T-cell (primary cell): ENCODE results near the gene C21orf58. TPM values are rescaled to one million over a fixed set of nuclear protein-coding genes. Genes with fewer than 3 reads are reported as not detected.
A peak's percentile ranks its signal among the peaks of the same experiment; 100 is the strongest.

Source experiments
- ATAC-seq, 4 experiments: fragments of 200-7000 bp in 3 of 4; fragments of 150-1000 bp in 1 of 4; cut with Tn5 transposase; replicated peaks in 1 of 4; 1 replicate in 3 of 4; 2 replicates in 1 of 4; pipeline ENCODE4 v1.10.0; 2021; ENCODE audit warnings: moderate library complexity in 3 of 4, mild to moderate bottlenecking in 2 of 4, moderate number of reproducible peaks in 1 of 4
- CTCF ChIA-PET, 2 donors: fragments of 300-600 bp; sonication (Branson Sonifier 250); formaldehyde crosslinking; loops; one replicate each; lab custom pipeline; 2022; ENCODE audit warnings: antibody characterized with exemption in 2 of 2; lab: Charles Lee
- POLR2A ChIA-PET, 2 donors: fragments of 300-600 bp; sonication (Branson Sonifier 250); formaldehyde crosslinking; loops; one replicate each; lab custom pipeline; 2022; ENCODE audit warnings: antibody characterized with exemption in 2 of 2; lab: Charles Lee
- DNase-seq, 35 experiments: peaks; one replicate each; pipeline versions ENCODE4 v3.0.0 to v3.0.0-alpha.2; 2013 to 2023
- H3K27ac ChIP-seq: one replicate; pipeline ENCODE4 v1.5.1; 2013; ENCODE audit warnings: low read length
- H3K27me3 ChIP-seq, 2 experiments: replicated peaks in 1 of 2; 1 replicate in 1 of 2; 2 replicates in 1 of 2; pipeline versions ENCODE4 v1.6.1 to v1.7.0; 2013; ENCODE audit warnings: low read length in 1 of 2, mixed read lengths in 1 of 2; ENCODE audit not compliant: control insufficient read depth in 2 of 2, insufficient read depth in 2 of 2; ENCODE audit errors: extremely low read depth in 1 of 2
- H3K36me3 ChIP-seq, 2 donors: 1 replicate in 1 of 2; 2 replicates in 1 of 2; pipeline versions ENCODE4 v1.6.1 to v1.7.0; 2013; ENCODE audit warnings: low read length in 1 of 2; ENCODE audit not compliant: control insufficient read depth in 2 of 2, insufficient read depth in 1 of 2; ENCODE audit errors: extremely low read depth in 1 of 2
- H3K4me1 ChIP-seq, 2 experiments: 1 replicate in 1 of 2; 2 replicates in 1 of 2; pipeline versions ENCODE4 v1.6.1 to v1.7.0; 2013; ENCODE audit warnings: low read length in 2 of 2, mixed read lengths in 1 of 2; ENCODE audit not compliant: insufficient read depth in 2 of 2, control insufficient read depth in 1 of 2; ENCODE audit errors: extremely low read depth in 1 of 2
- H3K4me3 ChIP-seq, 2 donors: 1 replicate in 1 of 2; 2 replicates in 1 of 2; pipeline versions ENCODE4 v1.5.1 to v1.7.0; 2013; ENCODE audit warnings: mild to moderate bottlenecking in 2 of 2, low read length in 1 of 2, moderate library complexity in 1 of 2; ENCODE audit not compliant: control insufficient read depth in 1 of 2; ENCODE audit errors: extremely low read depth in 1 of 2
- H3K9me3 ChIP-seq: 2 replicates; pipeline ENCODE4 v1.7.0; 2013
- H3K27ac Mint-ChIP-seq, 2 donors: one replicate each; pipeline ENCODE4 v1.8.0; 2020 to 2021; ENCODE audit warnings: mild to moderate bottlenecking in 2 of 2, mixed read lengths in 2 of 2
- H3K27me3 Mint-ChIP-seq, 2 donors: one replicate each; pipeline ENCODE4 v1.8.0; 2021 to 2022; ENCODE audit warnings: mixed read lengths in 2 of 2
- H3K36me3 Mint-ChIP-seq: one replicate; pipeline ENCODE4 v1.8.0; 2021; ENCODE audit warnings: mixed read lengths
- H3K4me1 Mint-ChIP-seq, 3 donors: one replicate each; pipeline ENCODE4 v1.8.0; 2020 to 2022; ENCODE audit warnings: mixed read lengths in 3 of 3, mild to moderate bottlenecking in 1 of 3
- H3K4me3 Mint-ChIP-seq, 3 donors: one replicate each; pipeline ENCODE4 v1.8.0; 2020 to 2022; ENCODE audit warnings: mild to moderate bottlenecking in 3 of 3, mixed read lengths in 3 of 3, moderate library complexity in 3 of 3
- H3K9me3 Mint-ChIP-seq, 3 donors: one replicate each; pipeline ENCODE4 v1.8.0; 2020 to 2022; ENCODE audit warnings: mixed read lengths in 3 of 3
- WGBS: methylation state at CpG from one replicate; pipeline ENCODE4 v1.1.5; 2013; ENCODE audit warnings: missing lambda C conversion rate; ENCODE audit not compliant: insufficient coverage; 5-methylcytosine and 5-hydroxymethylcytosine counted together
- total RNA-seq, 35 experiments: library from RNA in 6 of 35; stranded (reverse) in 6 of 35; fragments of 120-200 nt in 1 of 35; gene quantifications; one replicate each; pipeline versions ENCODE4 v1.2.1 to v1.2.4 and lab custom pipeline; 2013 to 2026

Gene C21orf58
- total RNA-seq, 5 donors from 2014 or later (not counting 1 experiment from before 2014, with no cell fraction given) = 3.9 to 9.2 (median 8.3) TPM

DNA sequence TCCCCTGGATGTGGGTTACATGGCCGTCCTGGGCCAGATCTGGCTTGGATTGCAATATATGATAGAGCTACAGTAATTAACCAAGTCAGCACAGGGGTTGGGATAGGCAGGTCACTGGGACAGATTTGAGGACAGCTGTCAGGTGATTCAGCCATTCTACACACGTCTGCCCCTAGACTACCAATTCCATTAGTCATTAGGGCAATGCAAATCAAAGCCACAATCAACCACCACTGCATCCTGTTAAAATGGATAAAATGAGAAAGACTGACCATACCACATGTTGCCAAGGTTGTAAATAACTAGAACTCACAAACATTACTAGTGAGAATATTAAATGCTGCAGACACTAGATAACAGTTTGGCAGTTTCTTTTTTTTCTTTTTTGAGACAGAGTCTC lies 16.0 kb downstream of the C21orf58 start:
- Histone ChIP-seq H3K27ac (no peak overlapping the region), H3K36me3 (peaks cover 0 to 2% of the 10 kb centered on the region in 2 donors), H3K4me3 (no peak overlapping the region), H3K9me3 (no peaks in the 10 kb centered on the region), H3K4me1 (no peaks in the 10 kb centered on the region), H3K27me3 (no peaks in the 10 kb centered on the region)
- no peaks in the 10 kb centered on the region for H3K27me3 Mint-ChIP-seq
- DNase-seq (no peak), ATAC-seq (no peak)
- CTCF ChIA-PET = no interaction called here
- no peak overlapping the region for H3K4me3 Mint-ChIP-seq
- H3K36me3 Mint-ChIP-seq = peaks cover 10% of the 10 kb centered on the region
- 100% methylated on average over 1 of the region's 2 CpGs for whole genome bisulfite sequencing
- POLR2A ChIA-PET = no interaction called here
- H3K27ac Mint-ChIP-seq = no peak overlapping the region
- H3K9me3 Mint-ChIP-seq = no peaks in the 10 kb centered on the region
- H3K4me1 Mint-ChIP-seq = no peaks in the 10 kb centered on the region

DNA sequence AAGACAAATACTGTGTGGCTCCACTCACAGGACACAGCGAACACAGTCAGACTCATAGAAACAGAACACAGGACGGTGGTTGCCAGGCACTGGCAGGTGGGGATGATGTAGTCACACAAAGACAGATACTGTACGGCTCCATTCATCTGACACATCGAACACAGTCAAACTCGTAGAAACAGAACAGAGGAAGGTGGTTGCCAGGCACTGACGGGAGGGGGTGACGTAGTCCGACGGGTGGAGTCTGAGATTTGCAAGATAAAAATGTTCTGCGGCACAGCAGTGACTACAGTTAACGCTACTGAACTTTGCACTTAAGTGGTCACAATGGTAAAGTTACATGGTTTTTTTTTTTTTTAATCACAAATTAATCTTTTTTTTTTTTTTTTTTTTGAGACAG lies 18.7 kb downstream of the C21orf58 start:
- H3K4me1 ChIP-seq = no peaks in the 10 kb centered on the region
- ATAC-seq (peak in 1 of 4 experiments; percentile 29), DNase-seq (peak in 5 of 35 experiments; percentile 1 to 55 (median 18))
- ChIA-PET POLR2A (no interaction called here), CTCF (no interaction called here)
- H3K27ac ChIP-seq = no peak overlapping the region
- no peak overlapping the region for H3K27ac Mint-ChIP-seq
- no peaks in the 10 kb centered on the region for H3K9me3 Mint-ChIP-seq
- no peak overlapping the region for H3K4me3 ChIP-seq
- no peaks in the 10 kb centered on the region for H3K27me3 Mint-ChIP-seq
- H3K36me3 ChIP-seq = no peaks in the 10 kb centered on the region
- no peaks in the 10 kb centered on the region for H3K27me3 ChIP-seq
- H3K4me1 Mint-ChIP-seq = no peaks in the 10 kb centered on the region
- H3K36me3 Mint-ChIP-seq = peaks cover 10% of the 10 kb centered on the region
- no peaks in the 10 kb centered on the region for H3K9me3 ChIP-seq
- no peak overlapping the region for H3K4me3 Mint-ChIP-seq
- 98% methylated on average over 7 of the region's 11 CpGs for WGBS

DNA sequence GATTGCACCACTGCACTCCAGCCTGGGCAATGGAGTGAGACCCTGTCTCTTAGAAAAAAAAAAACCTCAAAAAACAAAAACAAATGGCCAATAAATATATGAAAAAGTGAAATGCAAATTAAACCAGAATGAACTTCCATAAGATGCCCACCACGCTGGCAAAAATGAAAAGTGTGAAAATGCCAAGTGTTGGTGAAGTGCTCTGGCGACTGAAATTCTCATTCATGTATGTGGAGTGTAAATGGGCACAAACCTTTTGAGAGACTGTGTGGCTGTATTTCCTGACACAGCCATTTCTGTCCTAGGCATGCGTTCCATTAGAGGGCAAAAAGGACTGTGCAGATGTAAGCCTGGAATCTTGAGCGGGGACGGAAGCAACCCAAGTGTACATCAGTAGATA lies 19.2 kb downstream of the C21orf58 start:
- H3K27me3 Mint-ChIP-seq = no peaks in the 10 kb centered on the region
- Histone ChIP-seq H3K9me3 (no peaks in the 10 kb centered on the region), H3K27ac (no peak overlapping the region), H3K27me3 (peaks cover 0 to 4% of the 10 kb centered on the region in 2 experiments), H3K4me3 (no peak overlapping the region), H3K36me3 (no peaks in the 10 kb centered on the region), H3K4me1 (no peaks in the 10 kb centered on the region)
- no peak for DNase-seq
- 100% methylated on average over 2 of the region's 5 CpGs for WGBS
- ATAC-seq = no peak
- ChIA-PET POLR2A (no interaction called here), CTCF (no interaction called here)
- peaks cover 10% of the 10 kb centered on the region for H3K36me3 Mint-ChIP-seq
- no peak overlapping the region for H3K4me3 Mint-ChIP-seq
- H3K9me3 Mint-ChIP-seq = no peaks in the 10 kb centered on the region
- no peak overlapping the region for H3K27ac Mint-ChIP-seq
- H3K4me1 Mint-ChIP-seq = no peaks in the 10 kb centered on the region

DNA sequence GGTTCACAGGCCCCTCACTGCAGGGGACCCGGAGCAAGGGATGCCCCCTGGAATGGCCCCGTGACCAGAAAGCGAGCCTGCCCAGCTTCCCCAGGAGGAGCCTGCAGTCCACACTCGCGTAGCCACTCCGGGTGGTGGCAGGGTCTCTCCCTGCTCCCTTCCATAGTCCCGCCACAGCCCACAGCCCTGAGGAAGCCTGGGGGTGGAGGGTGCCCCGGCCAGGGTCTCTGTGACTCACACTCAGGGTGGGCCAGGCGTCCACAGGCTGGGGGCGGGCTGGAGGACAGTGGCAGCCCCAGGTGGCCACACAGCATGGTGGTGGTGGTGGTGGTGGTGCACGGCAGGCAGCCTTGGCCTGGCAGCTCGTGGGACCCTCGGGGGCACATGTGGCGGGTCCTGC lies 21.9 kb downstream of the C21orf58 start:
- DNase-seq (no peak), ATAC-seq (no peak)
- no peak overlapping the region for H3K27ac ChIP-seq
- Mint-ChIP-seq H3K27me3 (peaks cover 0 to 2% of the 10 kb centered on the region in 2 donors), H3K27ac (no peak overlapping the region), H3K9me3 (no peaks in the 10 kb centered on the region), H3K36me3 (peaks cover 7% of the 10 kb centered on the region), H3K4me3 (no peak overlapping the region), H3K4me1 (peaks cover 0 to 4% (median 2%) of the 10 kb centered on the region in 3 donors)
- peaks cover 0 to 23% of the 10 kb centered on the region in 2 experiments for H3K27me3 ChIP-seq
- H3K36me3 ChIP-seq = no peaks in the 10 kb centered on the region
- ChIA-PET CTCF (no interaction called here), POLR2A (no interaction called here)
- no peak overlapping the region for H3K4me3 ChIP-seq
- WGBS = 97% methylated on average over 6 of the region's 14 CpGs
- H3K4me1 ChIP-seq = peaks cover 2 to 13% of the 10 kb centered on the region in 2 experiments
- no peaks in the 10 kb centered on the region for H3K9me3 ChIP-seq

DNA sequence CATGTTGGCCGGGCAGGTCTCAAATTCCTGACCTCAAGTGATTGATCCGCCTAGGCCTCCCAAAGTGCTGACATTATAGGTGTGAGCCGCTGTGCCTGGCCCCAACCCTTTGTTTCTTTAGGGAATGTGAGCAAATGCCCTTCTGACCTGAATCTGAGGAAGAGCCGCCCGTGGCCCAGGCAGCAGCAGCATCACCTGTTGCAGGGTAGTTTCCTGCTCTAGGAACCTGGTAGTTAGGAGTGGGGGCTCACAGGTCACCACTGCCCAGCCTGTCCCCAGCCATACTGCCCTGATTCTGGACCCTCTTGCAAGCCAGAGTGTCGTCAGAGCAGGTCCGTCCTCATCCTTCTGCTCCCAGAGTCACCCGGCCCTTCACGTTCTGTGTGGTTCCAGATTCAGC lies 24.5 kb downstream of the C21orf58 start:
- H3K4me1 ChIP-seq = peaks cover 2 to 31% of the 10 kb centered on the region in 2 experiments
- ATAC-seq (no peak), DNase-seq (no peak)
- 88% methylated on average over 6 of the region's 9 CpGs for WGBS
- no peaks in the 10 kb centered on the region for H3K36me3 ChIP-seq
- no peak overlapping the region for H3K4me3 ChIP-seq
- CTCF ChIA-PET = no interaction called here
- peaks cover 0 to 34% of the 10 kb centered on the region in 2 experiments for H3K27me3 ChIP-seq
- no peak overlapping the region for H3K27ac Mint-ChIP-seq
- H3K27me3 Mint-ChIP-seq = peaks cover 0 to 2% of the 10 kb centered on the region in 2 donors
- peaks cover 2 to 9% (median 9%) of the 10 kb centered on the region in 3 donors for H3K4me1 Mint-ChIP-seq
- H3K9me3 Mint-ChIP-seq = no peaks in the 10 kb centered on the region
- no peak overlapping the region for H3K27ac ChIP-seq
- no peaks in the 10 kb centered on the region for H3K36me3 Mint-ChIP-seq
- no peaks in the 10 kb centered on the region for H3K9me3 ChIP-seq
- POLR2A ChIA-PET = no interaction called here
- peak overlapping the region in 1 of 3 donors; percentile 59 for H3K4me3 Mint-ChIP-seq

DNA sequence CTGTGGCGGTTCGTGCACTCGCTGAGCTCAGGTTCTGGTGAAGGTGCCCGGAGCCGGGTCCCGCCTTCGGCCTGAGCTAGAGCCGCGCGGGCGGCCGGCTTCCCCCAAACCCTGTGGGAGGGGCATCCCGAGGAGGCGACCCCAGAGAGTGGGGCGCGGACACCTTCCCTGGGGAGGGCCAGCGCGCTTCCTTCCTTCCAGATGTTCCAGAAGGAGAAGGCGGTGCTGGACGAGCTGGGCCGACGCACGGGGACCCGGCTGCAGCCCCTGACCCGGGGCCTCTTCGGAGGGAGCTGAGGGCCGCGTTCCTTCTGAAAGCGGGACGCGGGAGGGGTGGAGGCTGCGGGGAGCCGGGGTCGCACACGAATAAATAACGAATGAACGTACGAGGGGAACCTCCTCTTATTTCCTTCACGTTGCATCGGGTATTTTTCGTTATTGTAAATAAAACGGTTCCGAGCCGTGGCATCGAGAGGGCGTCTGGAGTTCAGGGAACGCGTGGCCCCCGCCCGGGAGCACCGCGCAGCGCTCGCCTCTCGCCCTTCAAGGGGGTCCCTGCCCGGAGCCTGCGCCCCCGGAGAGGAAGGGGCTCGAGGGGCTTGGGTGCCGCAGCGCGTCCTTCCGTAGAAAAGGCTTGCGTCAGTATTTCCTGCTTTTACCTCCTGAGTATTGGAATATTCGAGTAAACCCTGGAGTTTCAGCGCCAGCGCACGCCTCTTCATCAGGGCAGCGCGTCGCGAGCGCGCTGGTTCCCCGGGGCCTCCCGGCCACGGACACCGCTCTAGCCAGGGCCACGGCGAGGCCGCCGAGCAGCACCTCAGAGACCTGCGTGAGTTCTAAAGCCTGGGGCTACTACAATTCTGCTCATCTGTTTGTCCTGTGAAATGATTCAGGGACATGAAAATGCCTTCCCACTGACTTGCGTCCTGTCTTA lies 26.1 kb downstream of the C21orf58 start:
- CTCF ChIA-PET = no interaction called here
- WGBS = 6% methylated on average over 82 of the region's 84 CpGs
- H3K4me3 Mint-ChIP-seq = peak overlapping the region; percentile 59 to 74 (median 62)
- H3K9me3 ChIP-seq = no peaks in the 10 kb centered on the region
- peak in 1 of 4 experiments; percentile 17 for ATAC-seq
- no peaks in the 10 kb centered on the region for H3K9me3 Mint-ChIP-seq
- H3K36me3 ChIP-seq = no peaks in the 10 kb centered on the region
- H3K27ac Mint-ChIP-seq = no peak overlapping the region
- no peak for DNase-seq
- H3K4me3 ChIP-seq = peak overlapping the region; percentile 53 to 88
- H3K4me1 Mint-ChIP-seq = peaks cover 2 to 9% (median 9%) of the 10 kb centered on the region in 3 donors
- no peaks in the 10 kb centered on the region for H3K36me3 Mint-ChIP-seq
- peaks cover 0 to 34% of the 10 kb centered on the region in 2 experiments for H3K27me3 ChIP-seq
- H3K27me3 Mint-ChIP-seq = peaks cover 0 to 2% of the 10 kb centered on the region in 2 donors
- POLR2A ChIA-PET = no interaction called here
- H3K27ac ChIP-seq = no peak overlapping the region
- peaks cover 2 to 31% of the 10 kb centered on the region in 2 experiments for H3K4me1 ChIP-seq
